ENCODE data around the gene TBC1D5.

- TF ChIP-seq GATA2 (IDR thresholded peaks at IDR 0.05; ENCODE audit: low read depth, low read length), result no peak
- TF ChIP-seq GATA3 (IDR thresholded peaks at IDR 0.05; ENCODE audit: low read depth, low read length), result no peak
Observed at GRCh38 chr3:17678116-17678741, 64.2 kb downstream of the TBC1D5 start.
